ENCODE measurements around the gene RGS7. TPM values are rescaled to one million over a fixed set of nuclear protein-coding genes. Genes with fewer than 3 reads are reported as not detected.
"Not testable (repeated sequence)": the region's sequence is repeated elsewhere in the genome, so short reads cannot be mapped to it uniquely, and the experiment has no call there.

RGS7 gene
- total and polyA plus RNA-seq, 10 donors: 0.09 to 1.8 (median 0.72) TPM; not detected in 1

- no peaks in the 10 kb centered on the region for H3K9me3 ChIP-seq
- no peak overlapping the region for H3K27ac ChIP-seq
- TF ChIP-seq POLR2AphosphoS5 (IDR thresholded peaks at IDR 0.05) (no peak), POLR2A (IDR thresholded peaks at IDR 0.05) (no peak), CTCF (IDR thresholded peaks at IDR 0.05 in 8 of 11, conservative IDR thresholded peaks at IDR 0.05 in 3 of 11) (no peak)
- no peaks in the 10 kb centered on the region for H3K4me1 ChIP-seq
- no peaks in the 10 kb centered on the region for H3K36me3 ChIP-seq
- WGBS, 5 donors: 50 to 61% (median 53%) methylated on average over 2 of the region's 2 CpGs
- DNase-seq: no peak
- H3K27me3 ChIP-seq (replicated peaks in 1 of 7): no peaks in the 10 kb centered on the region
- H3K4me3 ChIP-seq: no peak overlapping the region
- intact Hi-C loops (cut with DNase I; ENCODE audit: low total_unique reads): no loop called here
Observed at GRCh38 chr1:241145881-241146280, 211.1 kb downstream of the RGS7 start.

GRCh38 chr1:241143765-241144442 is 213.1 kb downstream of the RGS7 start:
- Histone ChIP-seq H3K4me1 (no peaks in the 10 kb centered on the region), H3K4me3 (no peak overlapping the region), H3K27me3 (replicated peaks in 1 of 7) (no peaks in the 10 kb centered on the region), H3K27ac (no peak overlapping the region), H3K36me3 (no peaks in the 10 kb centered on the region), H3K9me3 (no peaks in the 10 kb centered on the region)
- TF ChIP-seq CTCF (IDR thresholded peaks at IDR 0.05 in 8 of 11, conservative IDR thresholded peaks at IDR 0.05 in 3 of 11) (no peak), POLR2A (IDR thresholded peaks at IDR 0.05) (no peak)
- WGBS, 5 donors: 90 to 96% (median 92%) methylated on average over 5 of the region's 5 CpGs
- no peak for DNase-seq
- intact Hi-C loops (cut with DNase I; ENCODE audit: low total_unique reads): no loop called here

- intact Hi-C loops (cut with DNase I; ENCODE audit: low total_unique reads): no loop called here
- H3K36me3 ChIP-seq: no peaks in the 10 kb centered on the region
- no peak for TF ChIP-seq CTCF (IDR thresholded peaks at IDR 0.05 in 8 of 11, conservative IDR thresholded peaks at IDR 0.05 in 3 of 11)
- no peak for TF ChIP-seq POLR2A (IDR thresholded peaks at IDR 0.05)
- TF ChIP-seq POLR2AphosphoS5 (IDR thresholded peaks at IDR 0.05): no peak
- WGBS, 5 donors: 65 to 86% (median 79%) methylated on average over 4 of the region's 4 CpGs
- no peaks in the 10 kb centered on the region for H3K9me3 ChIP-seq
- H3K4me1 ChIP-seq: no peaks in the 10 kb centered on the region
- no peak for DNase-seq
- no peaks in the 10 kb centered on the region for H3K27me3 ChIP-seq (replicated peaks in 1 of 7)
- H3K27ac ChIP-seq: no peak overlapping the region
- no peak overlapping the region for H3K4me3 ChIP-seq
Observed at GRCh38 chr1:241142493-241142892, 214.5 kb downstream of the RGS7 start.

- H3K9me3 ChIP-seq; H3K4me1 ChIP-seq; H3K27ac ChIP-seq; H3K27me3 ChIP-seq (replicated peaks in 1 of 7); H3K4me3 ChIP-seq; H3K36me3 ChIP-seq; DNase-seq; intact Hi-C loops (cut with DNase I; ENCODE audit: low total_unique reads): not testable (repeated sequence)
- 66 to 77% (median 74%) methylated on average over 3 of the region's 3 CpGs for WGBS, 5 donors
Observed at GRCh38 chr1:241141646-241142045, 215.4 kb downstream of the RGS7 start.

GRCh38 chr1:241140670-241141069 is 216.3 kb downstream of the RGS7 start:
- Histone ChIP-seq H3K27ac (no peak overlapping the region), H3K4me3 (no peak overlapping the region), H3K4me1 (no peaks in the 10 kb centered on the region), H3K36me3 (no peaks in the 10 kb centered on the region), H3K27me3 (replicated peaks in 1 of 7) (no peaks in the 10 kb centered on the region), H3K9me3 (peaks cover 0 to 5% (median 0%) of the 10 kb centered on the region in 8 donors)
- no peak for DNase-seq
- TF ChIP-seq POLR2AphosphoS5 (IDR thresholded peaks at IDR 0.05): no peak
- intact Hi-C loops (cut with DNase I; ENCODE audit: low total_unique reads): no loop called here
